Lower leg skin (tissue), 4 donors: ENCODE data around the gene HRH3. TPM values are rescaled to one million over a fixed set of nuclear protein-coding genes. Genes with fewer than 3 reads are reported as not detected.

ENCODE experiments used
- DNase-seq, 2 donors: peaks; one replicate each; pipeline ENCODE4 v3.0.0-alpha.2; 2019; ENCODE audit warnings: low spot score in 2 of 2
- H3K4me3 ChIP-seq: fragments of 200-600 bp; sonication (generic); 2 replicates; pipeline ENCODE4 v1.5.1; 2017; ENCODE audit warnings: mild to moderate bottlenecking, low read depth; ENCODE audit not compliant: poor library complexity, severe bottlenecking
- CTCF ChIP-seq, 3 donors: fragments of 450-650 bp; IDR thresholded peaks; one replicate each; pipeline ENCODE4 v1.5.1; 2016; ENCODE audit warnings: antibody characterized with exemption in 3 of 3, mild to moderate bottlenecking in 3 of 3, moderate library complexity in 2 of 3
- POLR2A ChIP-seq, 2 donors: fragments of 450-650 bp; IDR thresholded peaks; one replicate each; pipeline ENCODE4 v1.6.1; 2016 to 2017; ENCODE audit warnings: antibody characterized with exemption in 2 of 2, mild to moderate bottlenecking in 1 of 2, moderate library complexity in 1 of 2
- WGBS, 2 donors: methylation state at CpG; one replicate each; pipeline ENCODE4 v1.1.5; 2018; 5-methylcytosine and 5-hydroxymethylcytosine counted together
- intact Hi-C: fragments of 100-400 bp; cut with DNase I; formaldehyde crosslinking; loops from one replicate; pipeline ENCODE4 v1.15.0; 2023; ENCODE audit warnings: low total_unique reads
- total RNA-seq, 4 donors: library from RNA; depleted of rRNA; stranded (reverse); fragments of >200 nt; gene quantifications; one replicate each; pipeline ENCODE4 v1.1.0, GENCODE V29; 2016

Gene HRH3
- total RNA-seq, 4 donors from 2014 or later = not detected

GRCh38 chr20:62215020-62215990, 4.8 kb downstream of the HRH3 start:
- WGBS, 2 donors = 67 to 69% methylated on average over 24 to 28 of the region's 29 CpGs
- TF ChIP-seq POLR2A (IDR thresholded peaks at IDR 0.05) = no peak
- no peak for TF ChIP-seq CTCF (IDR thresholded peaks at IDR 0.05)
- intact Hi-C loops = no loop called here
- H3K4me3 ChIP-seq = no peak overlapping the region
- DNase-seq = no peak

GRCh38 chr20:62214067-62214466, 6.0 kb downstream of the HRH3 start:
- no peak for DNase-seq
- H3K4me3 ChIP-seq = no peak overlapping the region
- WGBS, 2 donors = 34 to 38% methylated on average over 12 of the region's 12 CpGs
- no peak for TF ChIP-seq CTCF (IDR thresholded peaks at IDR 0.05)
- TF ChIP-seq POLR2A (IDR thresholded peaks at IDR 0.05) = no peak
- intact Hi-C loops = no loop called here

GRCh38 chr20:62212299-62212698, 7.8 kb downstream of the HRH3 start:
- WGBS, 2 donors = 47 to 50% methylated on average over 10 of the region's 10 CpGs
- TF ChIP-seq CTCF (IDR thresholded peaks at IDR 0.05) (no peak), POLR2A (IDR thresholded peaks at IDR 0.05) (no peak)

GRCh38 chr20:62211769-62212288, 8.2 kb downstream of the HRH3 start:
- WGBS, 2 donors = 63 to 77% methylated on average over 4 to 6 of the region's 9 CpGs
- H3K4me3 ChIP-seq = no peak overlapping the region
- TF ChIP-seq CTCF (IDR thresholded peaks at IDR 0.05) (no peak), POLR2A (IDR thresholded peaks at IDR 0.05) (no peak)
- intact Hi-C loops = no loop called here
- no peak for DNase-seq

More at GRCh38 chr20:62212299-62212698, 7.8 kb downstream of the HRH3 start:
- intact Hi-C loops = no loop called here
- no peak overlapping the region for H3K4me3 ChIP-seq
- no peak for DNase-seq

- intact Hi-C loops = no loop called here
- DNase-seq = no peak
- 81 to 92% methylated on average over 5 to 7 of the region's 8 CpGs for WGBS, 2 donors
- H3K4me3 ChIP-seq = no peak overlapping the region
- TF ChIP-seq POLR2A (IDR thresholded peaks at IDR 0.05) (no peak), CTCF (IDR thresholded peaks at IDR 0.05) (no peak)
Measured at GRCh38 chr20:62211216-62211615, 8.9 kb downstream of the HRH3 start.
